B cell (primary cell): ENCODE measurements around the gene CD86. TPM values are rescaled to one million over a fixed set of nuclear protein-coding genes. Genes with fewer than 3 reads are reported as not detected.

Experiments
- ATAC-seq: fragments of 200-7000 bp; cut with Tn5 transposase; one replicate; pipeline ENCODE4 v1.10.0; 2021; ENCODE audit warnings: low read depth, mild to moderate bottlenecking, moderate number of reproducible peaks, moderate library complexity
- CTCF ChIA-PET: fragments of 350-600 bp; sonication (Branson Sonifier 250); formaldehyde crosslinking; loops from one replicate; lab custom pipeline; 2021; ENCODE audit warnings: antibody characterized with exemption, inconsistent platforms; lab: Charles Lee
- POLR2A ChIA-PET: fragments of 350-600 bp; sonication (Branson Sonifier 250); formaldehyde crosslinking; loops from one replicate; lab custom pipeline; 2021; ENCODE audit warnings: antibody characterized with exemption; lab: Charles Lee
- DNase-seq: peaks from one replicate; pipeline ENCODE4 v3.0.0; 2013
- H2AFZ ChIP-seq: 2 replicates; pipeline ENCODE4 v1.6.1; 2012; ENCODE audit warnings: mild to moderate bottlenecking, low read depth, low read length; ENCODE audit not compliant: insufficient read depth, poor library complexity, severe bottlenecking
- H3K27ac ChIP-seq, 2 donors: 1 replicate in 1 of 2; 2 replicates in 1 of 2; pipeline ENCODE4 v1.5.1; 2012 to 2013; ENCODE audit warnings: low read length in 2 of 2, mild to moderate bottlenecking in 2 of 2, moderate library complexity in 1 of 2
- H3K27me3 ChIP-seq, 4 experiments: fragments of 200-600 bp in 1 of 4; sonication (generic) in 1 of 4; replicated peaks in 1 of 4; 1 replicate in 2 of 4; 2 replicates in 2 of 4; pipeline versions ENCODE4 v1.6.1 to v1.7.0; 2013 to 2016; ENCODE audit warnings: low read length in 3 of 4, mild to moderate bottlenecking in 2 of 4, mixed read lengths in 1 of 4, moderate library complexity in 1 of 4; ENCODE audit not compliant: insufficient read depth in 4 of 4, control insufficient read depth in 3 of 4; ENCODE audit errors: control extremely low read depth in 1 of 4
- H3K36me3 ChIP-seq, 2 experiments: replicated peaks in 1 of 2; 1 replicate in 1 of 2; 2 replicates in 1 of 2; pipeline versions ENCODE4 v1.6.1 to v1.7.1; 2013; ENCODE audit warnings: low read length in 1 of 2; ENCODE audit not compliant: insufficient read depth in 2 of 2, control insufficient read depth in 1 of 2; ENCODE audit errors: control extremely low read depth in 1 of 2, extremely low read depth in 1 of 2
- H3K4me1 ChIP-seq, 2 donors: fragments of 200-600 bp in 1 of 2; sonication (generic) in 1 of 2; 1 replicate in 1 of 2; 2 replicates in 1 of 2; pipeline versions ENCODE4 v1.5.1 to v1.6.1; 2013 to 2017; ENCODE audit warnings: low read length in 2 of 2; ENCODE audit not compliant: control insufficient read depth in 2 of 2, insufficient read depth in 2 of 2
- H3K4me2 ChIP-seq: replicated peaks from 2 replicates; pipeline ENCODE3; 2012; ENCODE audit warnings: mild to moderate bottlenecking, low read depth, low read length; ENCODE audit not compliant: poor library complexity, severe bottlenecking
- H3K4me3 ChIP-seq, 5 experiments: fragments of 200-600 bp in 1 of 5; sonication (generic) in 1 of 5; 1 replicate in 3 of 5; 2 replicates in 2 of 5; pipeline versions ENCODE4 v1.5.1 to v1.7.0; 2011 to 2016; ENCODE audit warnings: low read length in 4 of 5, mild to moderate bottlenecking in 4 of 5, low read depth in 2 of 5, control low read depth in 1 of 5, moderate library complexity in 1 of 5; ENCODE audit not compliant: insufficient read depth in 1 of 5; ENCODE audit errors: control extremely low read depth in 1 of 5, extremely low read depth in 1 of 5
- H3K79me2 ChIP-seq: fragments of 200-600 bp; sonication (generic); one replicate; pipeline ENCODE4 v1.6.0; 2016; ENCODE audit warnings: low read length; ENCODE audit not compliant: control insufficient read depth, insufficient read depth
- H3K9ac ChIP-seq: fragments of 200-600 bp; sonication (generic); 2 replicates; pipeline ENCODE4 v1.6.1; 2017; ENCODE audit warnings: mild to moderate bottlenecking, low read length, moderate library complexity
- H3K9me3 ChIP-seq, 3 donors: one replicate each; pipeline versions ENCODE4 v1.6.1 to v1.7.1; 2013; ENCODE audit warnings: low read length in 2 of 3; ENCODE audit not compliant: control insufficient read depth in 2 of 3, insufficient read depth in 1 of 3; ENCODE audit errors: control extremely low read depth in 1 of 3
- H4K20me1 ChIP-seq: 2 replicates; pipeline ENCODE4 v1.6.0; 2012; ENCODE audit warnings: mild to moderate bottlenecking, low read length; ENCODE audit not compliant: insufficient read depth, control insufficient read depth, poor library complexity, severe bottlenecking
- H3K27ac Mint-ChIP-seq: one replicate; pipeline ENCODE4 v1.8.0; 2021; ENCODE audit warnings: mixed read lengths
- H3K27me3 Mint-ChIP-seq: one replicate; pipeline ENCODE4 v1.8.0; 2021; ENCODE audit warnings: mixed read lengths
- H3K4me1 Mint-ChIP-seq: one replicate; pipeline ENCODE4 v1.8.0; 2021; ENCODE audit warnings: mixed read lengths
- H3K4me3 Mint-ChIP-seq: one replicate; pipeline ENCODE4 v1.8.0; 2021; ENCODE audit warnings: mixed read lengths
- H3K9me3 Mint-ChIP-seq: one replicate; pipeline ENCODE4 v1.8.0; 2022; ENCODE audit warnings: mixed read lengths; ENCODE audit not compliant: insufficient read depth
- CTCF ChIP-seq: fragments of 200-600 bp; IDR thresholded peaks from one replicate; pipeline ENCODE4 v1.8.0; 2022; ENCODE audit warnings: antibody characterized with exemption, mild to moderate bottlenecking
- EZH2 ChIP-seq: IDR thresholded peaks from 2 replicates; pipeline ENCODE4 v1.6.1; 2012; ENCODE audit warnings: borderline replicate concordance, low read depth, mild to moderate bottlenecking, moderate library complexity, low read length; ENCODE audit not compliant: insufficient read depth, poor library complexity, severe bottlenecking
- WGBS: methylation state at CpG from one replicate; pipeline ENCODE4 v1.1.5; 2013; ENCODE audit warnings: missing lambda C conversion rate; ENCODE audit not compliant: insufficient coverage; 5-methylcytosine and 5-hydroxymethylcytosine counted together
- intact Hi-C: fragments of 100-400 bp; cut with micrococcal nuclease; formaldehyde crosslinking; loops from one replicate; pipeline ENCODE4 v1.10.0; 2022
- polyA plus RNA-seq: library from polyadenylated mRNA; depleted of rRNA; stranded (reverse); fragments of >200 nt; gene quantifications from 2 replicates; pipeline ENCODE4 v1.2.3, GENCODE V29; 2012
- total RNA-seq, 2 donors: library from RNA; stranded (reverse); fragments of 120-200 nt in 1 of 2; gene quantifications; 1 replicate in 1 of 2; 2 replicates in 1 of 2; pipeline versions ENCODE4 v1.2.3 to v1.2.4, GENCODE V29; 2013 to 2022

The CD86 gene
- total and polyA plus RNA-seq, 2 donors (not counting 1 experiment from before 2014, with no cell fraction given): 31.5 to 38.2 TPM

- Mint-ChIP-seq H3K9me3 (no peaks in the 10 kb centered on the region), H3K27ac (peak overlapping the region; percentile 96), H3K4me1 (peaks cover 93% of the 10 kb centered on the region), H3K27me3 (no peaks in the 10 kb centered on the region), H3K4me3 (peak overlapping the region; percentile 94)
- peaks cover 78 to 83% of the 10 kb centered on the region in 2 donors for H3K4me1 ChIP-seq
- ATAC-seq: no peak
- no peaks in the 10 kb centered on the region for H3K36me3 ChIP-seq
- peak overlapping the region; percentile 68 for H2AFZ ChIP-seq
- H3K4me3 ChIP-seq: peak overlapping the region; percentile 44 to 95 (median 76)
- ChIA-PET POLR2A (interaction anchor here (0.9 to 2.4 kb wide), 5 partner anchors 13 to 244 kb away, joined by 3 to 6 read pairs (median 6); partner anchors contain the start of genes EAF2 and IQCB1), CTCF (interaction anchor here (0.5 to 3.2 kb wide), 15 partner anchors 9 to 196 kb away, joined by 3 to 20 read pairs (median 4); no protein-coding TSS in a partner anchor)
- peak overlapping the region; percentile 82 for H3K4me2 ChIP-seq
- DNase-seq: no peak
- no peaks in the 10 kb centered on the region for H3K9me3 ChIP-seq
- no peaks in the 10 kb centered on the region for H4K20me1 ChIP-seq
- H3K27ac ChIP-seq: peak overlapping the region; percentile 64 to 81
- intact Hi-C loops: no loop called here
- TF ChIP-seq EZH2 (no peak), CTCF (no peak)
- WGBS: 19% methylated on average over 3 of the region's 8 CpGs
- H3K79me2 ChIP-seq: peaks cover 66% of the 10 kb centered on the region
- peak overlapping the region; percentile 90 for H3K9ac ChIP-seq
- no peaks in the 10 kb centered on the region for H3K27me3 ChIP-seq
Measured at GRCh38 chr3:122078235-122078935, 23.2 kb downstream of the CD86 start.
